ENCODE measurements around the gene YWHAB.

The YWHAB gene

GRCh38 chr20:44841955-44842354 lies 43.5 kb upstream of the YWHAB start:
- H3K4me3 ChIP-seq (ENCODE audit: low read length): no peak overlapping the region
- H2AFZ ChIP-seq (ENCODE audit: low read length): no peak overlapping the region
- H3K9me3 ChIP-seq (replicated peaks; ENCODE audit: insufficient read depth, low read length): no peaks in the 10 kb centered on the region
- no peaks in the 10 kb centered on the region for H3K79me2 ChIP-seq (ENCODE audit: low read length)
- H3F3A ChIP-seq (ENCODE audit: insufficient read depth, low read length): no peaks in the 10 kb centered on the region
- H3K9ac ChIP-seq (ENCODE audit: low read length): no peak overlapping the region
- H3K36me3 ChIP-seq (replicated peaks; ENCODE audit: insufficient read depth, low read length): no peaks in the 10 kb centered on the region
- H3K27ac ChIP-seq (ENCODE audit: low read length): no peak overlapping the region
- no peaks in the 10 kb centered on the region for H3K27me3 ChIP-seq (replicated peaks; ENCODE audit: insufficient read depth, low read length)
- no peak for DNase-seq
- H4K20me1 ChIP-seq (ENCODE audit: insufficient read depth, low read length): no peaks in the 10 kb centered on the region
- no peak for TF ChIP-seq EZH2 (optimal IDR thresholded peaks at IDR 0.05; ENCODE audit: low read depth, low read length)
- no peak for TF ChIP-seq CTCF (IDR thresholded peaks at IDR 0.05; ENCODE audit: low read length)
- no peak for TF ChIP-seq EZH2phosphoT487 (IDR thresholded peaks at IDR 0.05; ENCODE audit: low read length)
- 0 out of 2 replicates have a peak, but pooled peaks cover 8% of the 10 kb centered on the region for H3K4me1 ChIP-seq (ENCODE audit: low read length)
- no peak overlapping the region for H3K4me2 ChIP-seq (ENCODE audit: low read depth, low read length)
- H3K9me2 ChIP-seq (replicated peaks; ENCODE audit: insufficient read depth, low read length): no peaks in the 10 kb centered on the region

- Histone ChIP-seq H3F3A (ENCODE audit: insufficient read depth, low read length) (no peaks in the 10 kb centered on the region), H4K20me1 (ENCODE audit: insufficient read depth, low read length) (no peaks in the 10 kb centered on the region), H3K27me3 (replicated peaks; ENCODE audit: insufficient read depth, low read length) (no peaks in the 10 kb centered on the region), H3K4me2 (ENCODE audit: low read depth, low read length) (no peak overlapping the region), H3K4me1 (ENCODE audit: low read length) (no peaks in the 10 kb centered on the region), H2AFZ (ENCODE audit: low read length) (no peak overlapping the region), H3K27ac (ENCODE audit: low read length) (no peak overlapping the region), H3K9me2 (replicated peaks; ENCODE audit: insufficient read depth, low read length) (no peaks in the 10 kb centered on the region), H3K4me3 (ENCODE audit: low read length) (no peak overlapping the region), H3K36me3 (replicated peaks; ENCODE audit: insufficient read depth, low read length) (no peaks in the 10 kb centered on the region), H3K79me2 (ENCODE audit: low read length) (no peaks in the 10 kb centered on the region), H3K9me3 (replicated peaks; ENCODE audit: insufficient read depth, low read length) (no peaks in the 10 kb centered on the region), H3K9ac (ENCODE audit: low read length) (no peak overlapping the region)
- DNase-seq: no peak
- no peak for TF ChIP-seq EZH2 (optimal IDR thresholded peaks at IDR 0.05; ENCODE audit: low read depth, low read length)
These were observed 41.6 kb upstream of the YWHAB start for GRCh38 chr20:44843876-44844275.

GRCh38 chr20:44848254-44849015 lies 37.1 kb upstream of the YWHAB start:
- TF ChIP-seq CTCF (IDR thresholded peaks at IDR 0.05; ENCODE audit: low read length): no peak
- no peak for TF ChIP-seq EZH2phosphoT487 (IDR thresholded peaks at IDR 0.05; ENCODE audit: low read length)
- TF ChIP-seq EZH2 (optimal IDR thresholded peaks at IDR 0.05; ENCODE audit: low read depth, low read length): no peak

GRCh38 chr20:44849703-44850102 lies 35.8 kb upstream of the YWHAB start:
- H3K27ac ChIP-seq (ENCODE audit: low read length): no peak overlapping the region
- DNase-seq: no peak

More at GRCh38 chr20:44848254-44849015, 37.1 kb upstream of the YWHAB start:
- no peaks in the 10 kb centered on the region for H3K9me3 ChIP-seq (replicated peaks; ENCODE audit: insufficient read depth, low read length)
- no peak for DNase-seq
- no peaks in the 10 kb centered on the region for H3K4me1 ChIP-seq (ENCODE audit: low read length)
- no peak overlapping the region for H3K27ac ChIP-seq (ENCODE audit: low read length)
- H2AFZ ChIP-seq (ENCODE audit: low read length): no peak overlapping the region
- H3K4me2 ChIP-seq (ENCODE audit: low read depth, low read length): no peak overlapping the region
- no peak overlapping the region for H3K9ac ChIP-seq (ENCODE audit: low read length)
- no peaks in the 10 kb centered on the region for H3K9me2 ChIP-seq (replicated peaks; ENCODE audit: insufficient read depth, low read length)
- no peaks in the 10 kb centered on the region for H4K20me1 ChIP-seq (ENCODE audit: insufficient read depth, low read length)
- H3K27me3 ChIP-seq (replicated peaks; ENCODE audit: insufficient read depth, low read length): no peaks in the 10 kb centered on the region
- H3K79me2 ChIP-seq (ENCODE audit: low read length): no peaks in the 10 kb centered on the region
- no peaks in the 10 kb centered on the region for H3K36me3 ChIP-seq (replicated peaks; ENCODE audit: insufficient read depth, low read length)
- H3F3A ChIP-seq (ENCODE audit: insufficient read depth, low read length): no peaks in the 10 kb centered on the region
- no peak overlapping the region for H3K4me3 ChIP-seq (ENCODE audit: low read length)

More at GRCh38 chr20:44849703-44850102, 35.8 kb upstream of the YWHAB start:
- H3K9me2 ChIP-seq (replicated peaks; ENCODE audit: insufficient read depth, low read length): no peaks in the 10 kb centered on the region
- no peak for TF ChIP-seq EZH2phosphoT487 (IDR thresholded peaks at IDR 0.05; ENCODE audit: low read length)
- H3K4me3 ChIP-seq (ENCODE audit: low read length): no peak overlapping the region
- no peaks in the 10 kb centered on the region for H3K79me2 ChIP-seq (ENCODE audit: low read length)
- H3K36me3 ChIP-seq (replicated peaks; ENCODE audit: insufficient read depth, low read length): no peaks in the 10 kb centered on the region
- no peaks in the 10 kb centered on the region for H3F3A ChIP-seq (ENCODE audit: insufficient read depth, low read length)
- H3K27me3 ChIP-seq (replicated peaks; ENCODE audit: insufficient read depth, low read length): no peaks in the 10 kb centered on the region
- no peak overlapping the region for H3K9ac ChIP-seq (ENCODE audit: low read length)
- H2AFZ ChIP-seq (ENCODE audit: low read length): no peak overlapping the region
- no peaks in the 10 kb centered on the region for H3K4me1 ChIP-seq (ENCODE audit: low read length)
- no peaks in the 10 kb centered on the region for H3K9me3 ChIP-seq (replicated peaks; ENCODE audit: insufficient read depth, low read length)
- H4K20me1 ChIP-seq (ENCODE audit: insufficient read depth, low read length): no peaks in the 10 kb centered on the region
- H3K4me2 ChIP-seq (ENCODE audit: low read depth, low read length): no peak overlapping the region

Measured in MM.1S (cell line).